Endothelial cell of umbilical vein (primary cell): Measurements from ENCODE around the gene PDE7B. TPM values are rescaled to one million over a fixed set of nuclear protein-coding genes. Genes with fewer than 3 reads are reported as not detected.

Source experiments
- BruUV-seq: library from RNA; stranded (reverse); fragments of 400-500 nt; replicated peaks from 2 replicates; lab custom pipeline; 2021; lab: Mats Ljungman, UMichigan
- CTCF ChIA-PET: fragments of 300-600, 350-600 bp; sonication (Branson Sonifier 250); formaldehyde crosslinking; loops from one replicate; lab custom pipeline; 2021; ENCODE audit warnings: antibody characterized with exemption, inconsistent platforms; lab: Charles Lee
- POLR2A ChIA-PET: fragments of 300-600, 350-600 bp; sonication (Branson Sonifier 250); formaldehyde crosslinking; loops from one replicate; lab custom pipeline; 2021; ENCODE audit warnings: antibody characterized with exemption, inconsistent platforms; lab: Charles Lee
- DNase-seq: peaks from one replicate; pipeline ENCODE4 v3.0.0-alpha.2; 2011; ENCODE audit warnings: low read depth, low spot score
- FAIRE-seq: peaks from 2 replicates; lab custom pipeline; 2011; peaks lifted over from hg19 to GRCh38; lab: Jason Lieb, UNC
- H2AFZ ChIP-seq: 2 replicates; pipeline ENCODE4 v1.6.0; 2012; ENCODE audit warnings: low read depth, low read length, control low read depth, inconsistent platforms
- H3K27ac ChIP-seq: 2 replicates; pipeline ENCODE4 v1.5.1; 2011; ENCODE audit warnings: low read depth, mild to moderate bottlenecking, control low read depth, low read length, moderate library complexity; ENCODE audit not compliant: insufficient read depth
- H3K27me3 ChIP-seq, 2 experiments: 2 replicates each; pipeline versions ENCODE4 v1.6.0 to v1.6.1; 2011; ENCODE audit warnings: low read length in 2 of 2, mixed read lengths in 1 of 2; ENCODE audit not compliant: control insufficient read depth in 2 of 2, insufficient read depth in 2 of 2
- H3K36me3 ChIP-seq, 2 experiments: 2 replicates in 1 of 2; 3 replicates in 1 of 2; pipeline ENCODE4 v1.5.1; 2011; ENCODE audit warnings: low read length in 2 of 2, mild to moderate bottlenecking in 1 of 2, moderate library complexity in 1 of 2; ENCODE audit not compliant: control insufficient read depth in 2 of 2, insufficient read depth in 2 of 2; ENCODE audit errors: extremely low read depth in 1 of 2
- H3K4me1 ChIP-seq: 3 replicates; pipeline ENCODE4 v1.5.1; 2011; ENCODE audit warnings: mild to moderate bottlenecking, low read length; ENCODE audit not compliant: control insufficient read depth, insufficient read depth; ENCODE audit errors: extremely low read depth
- H3K4me2 ChIP-seq: 2 replicates; pipeline ENCODE4 v1.6.1; 2011; ENCODE audit warnings: low read length, control low read depth, mixed read lengths; ENCODE audit not compliant: insufficient read depth
- H3K4me3 ChIP-seq, 3 experiments: fragments of 200-600 bp in 1 of 3; sonication (generic), shearing (Covaris generic) in 1 of 3; replicated peaks in 1 of 3; 2 replicates each; pipeline ENCODE4 v1.5.1; 2011 to 2016; ENCODE audit warnings: control low read depth in 3 of 3, low read length in 3 of 3, mild to moderate bottlenecking in 2 of 3, inconsistent platforms in 1 of 3, low read depth in 1 of 3, moderate library complexity in 1 of 3; ENCODE audit not compliant: insufficient read depth in 1 of 3
- H3K79me2 ChIP-seq: 2 replicates; pipeline ENCODE4 v1.6.0; 2012; ENCODE audit warnings: low read length, inconsistent platforms; ENCODE audit not compliant: control insufficient read depth, insufficient read depth
- H3K9ac ChIP-seq: replicated peaks from 2 replicates; pipeline ENCODE3; 2011; ENCODE audit warnings: low read length, control low read depth; ENCODE audit not compliant: insufficient read depth; ENCODE audit errors: extremely low read depth
- H3K9me1 ChIP-seq: replicated peaks from 3 replicates; pipeline ENCODE4 v1.6.0; 2011; ENCODE audit warnings: mild to moderate bottlenecking, low read length; ENCODE audit not compliant: control insufficient read depth, insufficient read depth; ENCODE audit errors: extremely low read depth
- H3K9me3 ChIP-seq: replicated peaks from 2 replicates; pipeline ENCODE4 v1.5.1; 2012; ENCODE audit warnings: low read length, inconsistent platforms; ENCODE audit not compliant: control insufficient read depth, insufficient read depth
- H4K20me1 ChIP-seq: replicated peaks from 2 replicates; pipeline ENCODE3; 2011; ENCODE audit warnings: mild to moderate bottlenecking, low read length; ENCODE audit not compliant: control insufficient read depth, insufficient read depth; ENCODE audit errors: extremely low read depth
- CTCF ChIP-seq, 2 donors: IDR thresholded peaks; 1 replicate in 1 of 2; 2 replicates in 1 of 2; pipeline ENCODE4 v1.5.1; 2011; ENCODE audit warnings: low read length in 2 of 2, mild to moderate bottlenecking in 2 of 2, moderate library complexity in 2 of 2, control low read depth in 1 of 2, inconsistent platforms in 1 of 2, low read depth in 1 of 2; ENCODE audit not compliant: insufficient read depth in 1 of 2; ENCODE audit errors: extremely low read depth in 1 of 2
- EZH2 ChIP-seq: IDR thresholded peaks from 2 replicates; pipeline ENCODE4 v1.6.1; 2012; ENCODE audit warnings: borderline replicate concordance, low read depth, mild to moderate bottlenecking, moderate library complexity, low read length, inconsistent platforms; ENCODE audit not compliant: severe bottlenecking
- GATA2 ChIP-seq: IDR thresholded peaks from 2 replicates; pipeline ENCODE4 v1.7.0; 2011; ENCODE audit warnings: low read depth, mild to moderate bottlenecking, moderate library complexity, mixed read lengths, low read length; ENCODE audit not compliant: insufficient read length, insufficient read depth
- JUN ChIP-seq: IDR thresholded peaks from 2 replicates; pipeline ENCODE4 v1.6.1; 2011; ENCODE audit warnings: borderline replicate concordance, low read depth; ENCODE audit not compliant: insufficient read length, insufficient read depth
- MYC ChIP-seq: IDR thresholded peaks from one replicate; pipeline ENCODE4 v1.6.1; 2011; ENCODE audit warnings: mild to moderate bottlenecking, low read depth, low read length
- POLR2A ChIP-seq: IDR thresholded peaks from 2 replicates; pipeline ENCODE4 v1.6.1; 2012; ENCODE audit warnings: low read depth, mild to moderate bottlenecking, control low read depth, low read length
- POLR2AphosphoS5 ChIP-seq: IDR thresholded peaks from 2 replicates; pipeline ENCODE4 v1.6.1; 2012; ENCODE audit warnings: low read depth, mild to moderate bottlenecking, control low read depth, low read length, moderate library complexity; ENCODE audit not compliant: insufficient read depth
- dilution Hi-C: fragments of 300-500 bp; cut with MboI; formaldehyde crosslinking; loops from one replicate; pipeline ENCODE4 v1.15.0; 2019; ENCODE audit warnings: low sequenced_read_pairs; ENCODE audit not compliant: extremely low pct_ligation_motif_present
- intact Hi-C: fragments of 100-400 bp; cut with micrococcal nuclease; formaldehyde crosslinking; loops from one replicate; pipeline ENCODE4 v1.10.0; 2022
- polyA plus RNA-seq, 4 experiments: library from polyadenylated mRNA; depleted of rRNA in 3 of 4; stranded (reverse) in 3 of 4; unstranded in 1 of 4; fragments of >200 nt; gene quantifications; 2 replicates each; pipeline versions ENCODE4 v1.2.1 to v1.2.3, GENCODE V29; 2011 to 2012; ENCODE audit warnings: missing spikeins in 1 of 4
- total RNA-seq: library from RNA; stranded (reverse); gene quantifications from 2 replicates; pipeline ENCODE4 v1.2.3, GENCODE V29; 2021
- TF ChIP-seq, protein P1 (sequence below): IDR thresholded peaks from 2 replicates; pipeline ENCODE4 v1.6.1; 2011; ENCODE audit not compliant: insufficient read depth, insufficient read length

PDE7B gene
- total and polyA plus RNA-seq, 2 donors (not counting 3 experiments of a cell fraction or from before 2014, with no cell fraction given): 20.6 to 25.1 TPM

DNA sequence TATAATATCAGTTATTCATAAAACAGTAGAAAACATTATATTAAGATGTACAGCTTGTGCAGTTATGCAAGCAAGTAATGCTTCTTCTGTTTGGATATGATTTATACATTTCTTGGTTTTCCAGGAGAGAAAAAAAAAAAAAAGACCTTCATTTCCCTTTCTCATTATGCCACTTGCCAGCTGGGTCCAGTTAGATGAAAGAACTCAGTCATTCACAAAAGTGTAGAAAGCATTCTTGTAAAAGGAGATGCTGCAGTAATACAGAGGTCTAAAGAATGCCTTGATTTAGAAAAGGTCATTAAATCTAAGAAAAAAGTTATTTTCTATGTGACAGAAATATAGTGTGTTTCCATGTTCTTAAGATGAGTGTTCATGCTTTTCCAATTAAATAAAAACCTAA is 7.4 kb downstream of the PDE7B start:
- Histone ChIP-seq H3K9ac (no peak overlapping the region), H3K9me1 (no peaks in the 10 kb centered on the region), H2AFZ (no peak overlapping the region), H4K20me1 (no peaks in the 10 kb centered on the region), H3K27me3 (no peaks in the 10 kb centered on the region), H3K27ac (no peak overlapping the region), H3K4me1 (no peaks in the 10 kb centered on the region), H3K79me2 (no peaks in the 10 kb centered on the region), H3K4me3 (no peak overlapping the region), H3K4me2 (no peak overlapping the region), H3K9me3 (no peaks in the 10 kb centered on the region), H3K36me3 (no peaks in the 10 kb centered on the region)
- ChIA-PET POLR2A (no interaction called here), CTCF (no interaction called here)
- DNase-seq: no peak
- dilution Hi-C loops: no loop called here
- TF ChIP-seq EZH2 (no peak), JUN (no peak), POLR2A (no peak), CTCF (IDR thresholded peaks at IDR 0.05; ENCODE audit: extremely low read depth in 1 of 2, insufficient read depth in 1 of 2, low read depth in 1 of 2, low read length in 2 of 2) (no peak), POLR2AphosphoS5 (no peak), GATA2 (no peak), MYC (no peak)
- TF ChIP-seq, protein P1, sequence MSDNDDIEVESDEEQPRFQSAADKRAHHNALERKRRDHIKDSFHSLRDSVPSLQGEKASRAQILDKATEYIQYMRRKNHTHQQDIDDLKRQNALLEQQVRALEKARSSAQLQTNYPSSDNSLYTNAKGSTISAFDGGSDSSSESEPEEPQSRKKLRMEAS: no peak
- intact Hi-C loops: no loop called here
- BruUV-seq: no TSS peak
- no peak for FAIRE-seq
